Spleen (tissue), 7 donors: Measurements from ENCODE around the gene MAPT.

Experiments
- CTCF ChIP-seq, 11 experiments: fragments of 200-600 bp in 7 of 11; fragments of 450-650 bp in 4 of 11; sonication (generic) in 4 of 11; IDR thresholded peaks in 8 of 11; conservative IDR thresholded peaks in 3 of 11; 1 replicate in 7 of 11; 2 replicates in 4 of 11; pipeline versions ENCODE4 v1.4.0 to v1.8.0; 2016 to 2021; ENCODE audit warnings: antibody characterized with exemption in 11 of 11, inconsistent platforms in 4 of 11, mild to moderate bottlenecking in 1 of 11
- POLR2A ChIP-seq, 3 donors: fragments of 450-650 bp; IDR thresholded peaks; one replicate each; pipeline ENCODE4 v1.5.1; 2017; ENCODE audit warnings: antibody characterized with exemption in 3 of 3, mild to moderate bottlenecking in 1 of 3
- POLR2AphosphoS5 ChIP-seq, 3 donors: sonication (generic); formaldehyde crosslinking; IDR thresholded peaks; one replicate each; pipeline ENCODE4 v1.5.1; 2017; ENCODE audit warnings: antibody characterized with exemption in 3 of 3
- donor health status: DM: no; HTN: no; CAD: no; lungs with moderate emphysema.
- donor health status: DM: no; HTN: no; CAD: no.
- donor health status: DM: no; HTN: no; CAD: no.

DNA sequence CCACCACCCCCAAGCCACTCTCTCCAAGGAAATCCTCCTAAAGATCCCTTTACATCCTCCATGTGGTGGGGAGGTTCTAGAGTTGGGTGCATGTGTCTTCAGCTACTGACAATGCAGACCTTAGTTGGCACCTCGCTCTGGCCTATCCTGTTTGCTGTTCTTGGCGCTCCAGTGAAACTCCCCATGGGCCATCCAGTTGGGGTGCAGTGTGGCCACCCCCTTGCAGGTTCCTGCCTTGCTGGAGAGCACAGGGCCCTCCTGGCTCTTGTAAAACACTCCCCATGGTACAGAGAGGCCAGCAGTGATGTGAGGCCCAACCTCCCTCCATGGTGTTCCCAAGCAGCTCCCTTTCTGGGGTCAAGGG is 82.0 kb downstream of the MAPT start:
- TF ChIP-seq CTCF (IDR thresholded peaks at IDR 0.05 in 8 of 11, conservative IDR thresholded peaks at IDR 0.05 in 3 of 11) = no peak
- TF ChIP-seq POLR2A (IDR thresholded peaks at IDR 0.05) = no peak
- TF ChIP-seq POLR2AphosphoS5 (IDR thresholded peaks at IDR 0.05) = no peak
